Endothelial cell (in vitro differentiated cells): ENCODE results near the gene HINT2. TPM values are rescaled to one million over a fixed set of nuclear protein-coding genes. Genes with fewer than 3 reads are reported as not detected.

Source experiments
- DNase-seq: peaks from one replicate; pipeline ENCODE4 v3.0.0; 2021; ENCODE audit warnings: low spot score
- H3K27ac Mint-ChIP-seq: one replicate; pipeline ENCODE4 v1.8.0; 2021; ENCODE audit warnings: mixed read lengths, inconsistent platforms; ENCODE audit not compliant: unreplicated experiment
- H3K27me3 Mint-ChIP-seq: one replicate; pipeline ENCODE4 v1.8.0; 2021; ENCODE audit warnings: mild to moderate bottlenecking, moderate library complexity, mixed read lengths, inconsistent platforms; ENCODE audit not compliant: unreplicated experiment
- H3K36me3 Mint-ChIP-seq: one replicate; pipeline ENCODE4 v1.8.0; 2021; ENCODE audit warnings: mild to moderate bottlenecking, low read depth, mixed read lengths, inconsistent platforms; ENCODE audit not compliant: unreplicated experiment
- H3K4me1 Mint-ChIP-seq: one replicate; pipeline ENCODE4 v1.8.0; 2021; ENCODE audit warnings: mild to moderate bottlenecking, mixed read lengths, inconsistent platforms; ENCODE audit not compliant: unreplicated experiment
- H3K4me3 Mint-ChIP-seq: one replicate; pipeline ENCODE4 v1.8.0; 2021; ENCODE audit warnings: mild to moderate bottlenecking, mixed read lengths, inconsistent platforms; ENCODE audit not compliant: unreplicated experiment
- H3K9me3 Mint-ChIP-seq: one replicate; pipeline ENCODE4 v1.8.0; 2021; ENCODE audit warnings: mixed read lengths, inconsistent platforms; ENCODE audit not compliant: unreplicated experiment
- total RNA-seq: library from RNA; stranded (reverse); fragmentation: NEBNext Ultra II Directional; extraction: Animal tissue kit (Norgen Biotek cat#: 25700); gene quantifications from one replicate; pipeline ENCODE4 v1.2.1, GENCODE V29; 2021; ENCODE audit not compliant: unreplicated experiment
- TF ChIP-seq, protein P1 (sequence below): fragments of 200-600 bp; sonication (generic); IDR thresholded peaks from one replicate; pipeline ENCODE4 v1.5.0; 2021; ENCODE audit warnings: antibody characterized with exemption; ENCODE audit not compliant: unreplicated experiment

Gene HINT2
- total RNA-seq, 1 donor from 2014 or later: 43.3 TPM

GRCh38 chr9:35844628-35845270 lies 29.9 kb upstream of the HINT2 start:
- H3K27ac Mint-ChIP-seq: no peak overlapping the region
- H3K27me3 Mint-ChIP-seq: peaks cover 10% of the 10 kb centered on the region
- H3K4me3 Mint-ChIP-seq: no peak overlapping the region
- DNase-seq: no peak
- H3K4me1 Mint-ChIP-seq: peaks cover 19% of the 10 kb centered on the region
- H3K9me3 Mint-ChIP-seq: no peaks in the 10 kb centered on the region
- H3K36me3 Mint-ChIP-seq: peaks cover 3% of the 10 kb centered on the region
- TF ChIP-seq, protein P1, sequence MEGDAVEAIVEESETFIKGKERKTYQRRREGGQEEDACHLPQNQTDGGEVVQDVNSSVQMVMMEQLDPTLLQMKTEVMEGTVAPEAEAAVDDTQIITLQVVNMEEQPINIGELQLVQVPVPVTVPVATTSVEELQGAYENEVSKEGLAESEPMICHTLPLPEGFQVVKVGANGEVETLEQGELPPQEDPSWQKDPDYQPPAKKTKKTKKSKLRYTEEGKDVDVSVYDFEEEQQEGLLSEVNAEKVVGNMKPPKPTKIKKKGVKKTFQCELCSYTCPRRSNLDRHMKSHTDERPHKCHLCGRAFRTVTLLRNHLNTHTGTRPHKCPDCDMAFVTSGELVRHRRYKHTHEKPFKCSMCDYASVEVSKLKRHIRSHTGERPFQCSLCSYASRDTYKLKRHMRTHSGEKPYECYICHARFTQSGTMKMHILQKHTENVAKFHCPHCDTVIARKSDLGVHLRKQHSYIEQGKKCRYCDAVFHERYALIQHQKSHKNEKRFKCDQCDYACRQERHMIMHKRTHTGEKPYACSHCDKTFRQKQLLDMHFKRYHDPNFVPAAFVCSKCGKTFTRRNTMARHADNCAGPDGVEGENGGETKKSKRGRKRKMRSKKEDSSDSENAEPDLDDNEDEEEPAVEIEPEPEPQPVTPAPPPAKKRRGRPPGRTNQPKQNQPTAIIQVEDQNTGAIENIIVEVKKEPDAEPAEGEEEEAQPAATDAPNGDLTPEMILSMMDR: no peak

- H3K4me1 Mint-ChIP-seq: peaks cover 19% of the 10 kb centered on the region
- H3K9me3 Mint-ChIP-seq: no peaks in the 10 kb centered on the region
- peaks cover 3% of the 10 kb centered on the region for H3K36me3 Mint-ChIP-seq
- H3K4me3 Mint-ChIP-seq: no peak overlapping the region
- DNase-seq: no peak
- TF ChIP-seq, protein P1: no peak
- H3K27me3 Mint-ChIP-seq: peaks cover 10% of the 10 kb centered on the region
- no peak overlapping the region for H3K27ac Mint-ChIP-seq
Measured at GRCh38 chr9:35842795-35843194, 28.0 kb upstream of the HINT2 start.

- H3K9me3 Mint-ChIP-seq: no peaks in the 10 kb centered on the region
- H3K27ac Mint-ChIP-seq: no peak overlapping the region
- TF ChIP-seq, protein P1: no peak
- DNase-seq: no peak
- H3K4me3 Mint-ChIP-seq: no peak overlapping the region
- H3K27me3 Mint-ChIP-seq: peaks cover 5% of the 10 kb centered on the region
- peaks cover 3% of the 10 kb centered on the region for H3K36me3 Mint-ChIP-seq
- peaks cover 24% of the 10 kb centered on the region for H3K4me1 Mint-ChIP-seq
Measured at GRCh38 chr9:35842020-35842745, 27.3 kb upstream of the HINT2 start.

GRCh38 chr9:35841645-35841900 lies 26.7 kb upstream of the HINT2 start:
- no peaks in the 10 kb centered on the region for H3K9me3 Mint-ChIP-seq
- no peak overlapping the region for H3K27ac Mint-ChIP-seq
- peaks cover 3% of the 10 kb centered on the region for H3K27me3 Mint-ChIP-seq
- no peak for DNase-seq
- peaks cover 25% of the 10 kb centered on the region for H3K4me1 Mint-ChIP-seq
- H3K36me3 Mint-ChIP-seq: peaks cover 3% of the 10 kb centered on the region
- no peak overlapping the region for H3K4me3 Mint-ChIP-seq
- TF ChIP-seq, protein P1: no peak
